Cardiac septum (tissue), 1 donor: Measurements from ENCODE around the gene GPR78. TPM values are rescaled to one million over a fixed set of nuclear protein-coding genes. Genes with fewer than 3 reads are reported as not detected.

Experiments used
- DNase-seq: peaks from one replicate; pipeline ENCODE4 v3.0.0-alpha.2; 2020; ENCODE audit warnings: low spot score
- intact Hi-C: fragments of 100-400 bp; cut with DNase I; formaldehyde crosslinking; loops from one replicate; pipeline ENCODE4 v1.14.0; 2022
- total RNA-seq: library from RNA; stranded (reverse); fragmentation: NEBNext Ultra II Directional; extraction: Animal tissue kit (Norgen Biotek cat#: 25700); gene quantifications from one replicate; pipeline ENCODE4 v1.2.1, GENCODE V29; 2021
- donor health status: DM: no; HTN: no; CAD: no.

Gene GPR78
- total RNA-seq, 1 donor from 2014 or later, result not detected

DNA sequence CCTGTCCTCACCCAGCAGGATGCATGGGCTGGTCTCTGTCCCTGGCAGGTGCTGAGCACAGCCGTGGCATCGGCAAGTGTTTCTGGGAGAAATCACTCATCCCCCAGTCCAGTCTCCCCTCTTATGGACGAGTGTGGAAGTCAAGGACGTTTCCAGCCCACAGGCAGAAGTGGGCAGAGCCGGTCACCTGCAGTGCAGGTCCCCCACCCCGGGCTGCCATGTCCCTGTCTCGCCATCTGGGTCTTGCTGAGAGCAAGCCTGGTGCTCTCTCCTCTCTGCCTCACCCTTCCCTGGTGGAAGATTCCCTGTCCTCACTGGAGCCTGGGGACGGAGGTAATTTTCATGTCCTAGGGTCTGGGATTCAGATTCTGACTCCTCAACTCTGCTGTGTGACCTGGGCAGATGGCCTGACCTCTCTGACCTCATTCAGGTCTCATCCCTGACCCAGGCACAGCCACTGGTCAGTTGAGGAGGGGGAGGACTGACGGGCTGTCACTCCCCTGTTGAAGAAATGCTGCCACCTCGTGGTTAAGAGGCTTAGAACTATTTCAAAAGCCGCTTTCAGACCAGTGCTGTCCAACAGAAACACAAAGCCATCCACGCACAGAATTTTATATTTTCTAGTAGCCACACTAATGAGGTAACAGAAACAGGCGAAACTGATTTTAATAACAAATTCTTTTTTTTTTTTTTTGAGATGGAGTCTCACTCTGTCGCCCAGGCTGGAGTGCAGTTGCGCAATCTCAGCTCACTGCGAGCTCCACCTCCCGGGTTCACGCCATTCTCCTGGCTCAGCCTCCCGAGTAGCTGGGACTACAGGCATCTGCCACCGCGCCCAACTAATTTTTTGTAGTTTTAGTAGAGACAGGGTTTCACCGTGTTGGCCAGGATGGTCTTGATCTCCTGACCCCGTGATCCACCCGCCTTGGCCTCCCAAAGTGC is 14.2 kb downstream of the GPR78 start:
- no peak for DNase-seq
- intact Hi-C loops, result loop anchor here (5.0 kb wide), 1 partner anchor 352 kb away; no protein-coding TSS in a partner anchor

- DNase-seq, result no peak
- intact Hi-C loops, result no loop called here
Measured at GRCh38 chr4:8595237-8596087, 15.3 kb downstream of the GPR78 start.

- intact Hi-C loops, result no loop called here
- no peak for DNase-seq
Measured at GRCh38 chr4:8596891-8597290, 16.7 kb downstream of the GPR78 start.

DNA sequence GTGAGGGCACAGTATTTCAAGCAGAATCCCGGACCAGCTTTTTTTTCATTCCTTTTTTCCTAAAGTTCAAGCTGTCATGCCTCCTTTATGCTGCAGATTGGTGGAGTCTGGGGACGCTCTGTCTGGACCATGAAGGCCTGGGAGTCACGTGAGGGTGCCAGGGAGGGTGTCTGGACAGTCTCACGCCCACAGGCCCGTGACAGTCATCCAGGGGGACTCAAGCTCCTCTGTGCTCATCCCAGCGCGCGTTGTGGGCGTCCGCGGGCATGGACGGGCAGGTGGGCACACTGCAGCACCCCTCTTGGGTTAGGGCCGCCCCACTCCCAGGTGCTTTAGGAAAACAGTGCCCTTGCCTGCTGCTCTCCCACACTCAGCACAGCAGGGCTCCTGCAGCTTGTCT is 17.1 kb downstream of the GPR78 start:
- intact Hi-C loops, result no loop called here
- no peak for DNase-seq

DNA sequence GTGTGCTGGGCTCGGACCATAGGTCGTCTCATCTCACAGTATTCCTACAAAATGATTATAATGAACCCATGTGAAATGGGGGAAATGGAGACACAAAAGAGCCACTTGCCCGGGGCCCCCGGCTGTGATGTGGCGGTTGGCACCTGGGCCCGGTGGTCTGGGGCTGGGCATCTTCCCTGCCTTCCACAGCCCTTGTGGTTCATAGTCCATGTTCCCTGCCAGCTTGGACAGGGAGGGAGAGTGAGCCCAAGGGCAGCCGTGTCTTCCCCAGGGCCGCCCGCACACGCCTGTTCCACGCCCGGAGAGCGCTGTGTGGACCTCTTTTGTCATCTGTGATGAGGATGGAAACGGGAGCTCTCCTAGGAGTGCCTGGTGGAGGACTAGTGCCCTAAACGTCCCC is 17.6 kb downstream of the GPR78 start:
- DNase-seq, result no peak
- intact Hi-C loops, result no loop called here

GRCh38 chr4:8598391-8599090 is 18.3 kb downstream of the GPR78 start:
- no peak for DNase-seq
- intact Hi-C loops, result no loop called here

- intact Hi-C loops, result no loop called here
- no peak for DNase-seq
Measured at GRCh38 chr4:8599091-8599460, 18.9 kb downstream of the GPR78 start.

GRCh38 chr4:8599657-8600056 is 19.5 kb downstream of the GPR78 start:
- DNase-seq, result no peak
- intact Hi-C loops, result loop anchor here (10.0 kb wide), 2 partner anchors 285 to 315 kb away; no protein-coding TSS in a partner anchor

DNA sequence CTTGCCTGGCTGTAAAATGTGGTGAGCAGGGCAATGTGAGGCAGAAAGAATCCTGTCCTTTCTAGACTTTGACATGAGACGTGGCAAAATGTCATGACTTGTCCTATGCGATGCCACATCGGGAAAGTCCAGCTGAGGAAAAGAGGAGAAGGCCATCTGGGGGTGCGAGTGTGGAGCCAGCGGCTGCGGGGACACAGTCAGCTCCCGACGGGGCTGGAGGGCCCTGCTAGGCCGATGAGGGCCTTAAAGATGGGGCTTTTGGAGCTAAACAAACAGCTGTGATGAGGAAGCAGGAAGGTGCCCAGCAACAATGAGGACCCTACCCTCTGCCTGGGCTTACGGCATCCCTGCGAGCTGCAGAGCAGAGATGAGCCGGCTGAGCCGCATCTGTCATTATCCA is 20.1 kb downstream of the GPR78 start:
- intact Hi-C loops, result loop anchor here (10.0 kb wide), 2 partner anchors 285 to 315 kb away; no protein-coding TSS in a partner anchor
- no peak for DNase-seq

DNA sequence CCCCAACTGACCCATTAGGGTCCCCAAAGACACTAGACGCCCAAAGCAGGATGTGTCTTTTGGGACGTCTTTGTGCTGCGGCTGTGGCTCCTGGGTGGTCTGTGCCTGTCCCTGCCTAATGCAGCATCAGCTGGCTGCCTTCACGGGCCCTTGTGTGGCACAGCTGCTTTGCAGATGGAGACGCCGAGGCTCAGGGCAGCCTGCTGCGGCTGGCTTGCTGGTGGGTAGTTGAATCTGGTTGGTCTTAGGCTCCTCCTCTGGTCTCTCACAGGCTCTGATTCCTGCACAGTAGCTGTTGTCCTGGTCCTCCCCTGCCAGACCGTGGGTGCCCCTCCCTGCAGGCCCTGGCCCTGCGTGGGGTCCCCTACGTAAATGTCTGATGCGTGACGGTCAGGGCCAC is 20.5 kb downstream of the GPR78 start:
- intact Hi-C loops, result loop anchor here (10.0 kb wide), 2 partner anchors 284 to 314 kb away; no protein-coding TSS in a partner anchor
- no peak for DNase-seq

- DNase-seq, result no peak
- intact Hi-C loops, result loop anchor here (10.0 kb wide), 2 partner anchors 284 to 314 kb away; no protein-coding TSS in a partner anchor
Measured at GRCh38 chr4:8601086-8601485, 20.9 kb downstream of the GPR78 start.

DNA sequence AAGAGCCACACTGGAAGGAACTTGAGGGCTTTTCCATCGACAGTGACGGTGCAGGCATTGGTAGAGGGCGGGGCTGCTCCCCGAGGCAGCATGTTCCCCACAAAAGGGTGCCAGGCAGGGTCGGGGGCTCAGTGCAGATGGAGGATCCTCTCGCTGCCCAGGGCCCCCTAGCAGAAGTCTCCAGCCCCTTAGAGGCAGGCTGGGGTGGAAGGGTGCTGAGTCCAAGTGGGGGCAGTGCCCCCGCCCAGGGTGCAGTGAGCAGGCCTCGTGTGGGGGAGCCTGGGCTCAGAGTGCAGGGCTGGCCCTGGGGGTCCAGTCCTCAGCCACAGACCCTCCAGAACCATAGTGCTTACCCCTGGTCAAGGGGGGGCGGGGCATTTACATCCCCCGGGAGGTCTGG is 21.4 kb downstream of the GPR78 start:
- DNase-seq, result no peak

DNA sequence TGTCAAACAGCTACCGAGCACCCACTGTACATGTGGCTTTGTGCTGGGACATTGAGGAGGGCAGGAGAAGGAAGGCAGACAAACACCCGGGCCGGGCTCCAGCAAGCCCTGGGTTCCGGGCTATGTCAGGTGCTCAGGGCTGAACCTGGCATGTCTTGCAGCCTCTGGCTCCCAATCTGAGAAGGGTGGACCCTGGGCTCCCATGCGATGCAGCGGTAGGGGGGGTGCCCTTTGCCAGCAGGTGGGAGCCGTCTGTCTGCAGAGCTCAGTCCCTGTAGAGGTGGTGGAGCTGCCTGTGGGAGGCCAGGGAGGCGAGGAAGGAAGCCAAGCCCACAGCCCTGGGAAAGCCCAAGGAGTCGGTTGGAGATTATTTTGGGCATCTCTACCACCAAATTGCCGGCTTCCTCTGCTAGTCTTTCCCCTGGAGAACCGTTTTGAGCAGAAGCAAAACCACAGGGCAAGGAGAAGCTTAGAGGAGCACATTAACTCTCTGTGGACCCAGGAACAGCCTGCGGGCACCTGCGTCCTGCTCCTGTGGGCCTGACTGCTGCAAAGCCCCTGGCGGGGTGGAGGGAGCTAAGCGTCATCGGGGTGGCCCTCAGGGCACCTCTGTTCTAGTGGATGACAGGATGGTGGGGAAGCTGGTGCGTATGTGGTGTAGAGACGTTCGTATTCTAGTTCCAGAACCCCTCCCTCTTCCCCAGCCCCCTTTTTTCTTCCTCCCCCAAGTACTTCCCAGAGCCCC is 22.7 kb downstream of the GPR78 start:
- DNase-seq, result no peak
- intact Hi-C loops, result loop anchor here (10.0 kb wide), 2 partner anchors 282 to 312 kb away; no protein-coding TSS in a partner anchor

More for the DNA sequence above, 21.4 kb downstream of the GPR78 start:
- intact Hi-C loops, result loop anchor here (10.0 kb wide), 2 partner anchors 283 to 313 kb away; no protein-coding TSS in a partner anchor

- intact Hi-C loops, result loop anchor here (10.0 kb wide), 2 partner anchors 281 to 311 kb away; no protein-coding TSS in a partner anchor
- DNase-seq, result no peak
Measured at GRCh38 chr4:8603931-8604330, 23.7 kb downstream of the GPR78 start.

GRCh38 chr4:8605289-8605688 is 25.1 kb downstream of the GPR78 start:
- intact Hi-C loops, result loop anchor here (10.0 kb wide), 2 partner anchors 280 to 310 kb away; no protein-coding TSS in a partner anchor
- DNase-seq, result no peak

- DNase-seq, result no peak
- intact Hi-C loops, result loop anchor here (10.0 kb wide), 2 partner anchors 278 to 308 kb away; no protein-coding TSS in a partner anchor
Measured at GRCh38 chr4:8606476-8606875, 26.3 kb downstream of the GPR78 start.

DNA sequence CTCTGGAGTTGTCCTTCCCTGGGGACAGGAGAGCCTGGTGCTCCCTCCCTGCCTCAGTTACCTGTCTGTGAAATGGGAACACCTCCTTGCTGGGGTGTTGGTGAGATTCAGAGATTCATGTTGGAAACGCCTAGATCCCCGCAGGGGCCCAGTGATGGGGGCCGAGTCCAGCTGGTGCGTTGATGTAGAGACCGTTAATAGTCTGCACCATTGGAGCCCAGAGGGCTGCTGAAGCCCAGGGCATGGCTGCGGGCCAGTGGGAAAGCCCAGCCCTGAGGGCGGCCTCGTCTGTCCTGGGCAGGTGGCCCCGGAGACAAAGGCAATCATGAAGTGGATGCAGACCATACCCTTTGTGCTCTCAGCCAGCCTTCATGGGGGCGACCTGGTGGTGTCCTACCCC is 26.8 kb downstream of the GPR78 start:
- intact Hi-C loops, result loop anchor here (10.0 kb wide), 2 partner anchors 278 to 308 kb away; no protein-coding TSS in a partner anchor
- DNase-seq, result no peak
